ENCODE data around the gene PIAS4.

DNA sequence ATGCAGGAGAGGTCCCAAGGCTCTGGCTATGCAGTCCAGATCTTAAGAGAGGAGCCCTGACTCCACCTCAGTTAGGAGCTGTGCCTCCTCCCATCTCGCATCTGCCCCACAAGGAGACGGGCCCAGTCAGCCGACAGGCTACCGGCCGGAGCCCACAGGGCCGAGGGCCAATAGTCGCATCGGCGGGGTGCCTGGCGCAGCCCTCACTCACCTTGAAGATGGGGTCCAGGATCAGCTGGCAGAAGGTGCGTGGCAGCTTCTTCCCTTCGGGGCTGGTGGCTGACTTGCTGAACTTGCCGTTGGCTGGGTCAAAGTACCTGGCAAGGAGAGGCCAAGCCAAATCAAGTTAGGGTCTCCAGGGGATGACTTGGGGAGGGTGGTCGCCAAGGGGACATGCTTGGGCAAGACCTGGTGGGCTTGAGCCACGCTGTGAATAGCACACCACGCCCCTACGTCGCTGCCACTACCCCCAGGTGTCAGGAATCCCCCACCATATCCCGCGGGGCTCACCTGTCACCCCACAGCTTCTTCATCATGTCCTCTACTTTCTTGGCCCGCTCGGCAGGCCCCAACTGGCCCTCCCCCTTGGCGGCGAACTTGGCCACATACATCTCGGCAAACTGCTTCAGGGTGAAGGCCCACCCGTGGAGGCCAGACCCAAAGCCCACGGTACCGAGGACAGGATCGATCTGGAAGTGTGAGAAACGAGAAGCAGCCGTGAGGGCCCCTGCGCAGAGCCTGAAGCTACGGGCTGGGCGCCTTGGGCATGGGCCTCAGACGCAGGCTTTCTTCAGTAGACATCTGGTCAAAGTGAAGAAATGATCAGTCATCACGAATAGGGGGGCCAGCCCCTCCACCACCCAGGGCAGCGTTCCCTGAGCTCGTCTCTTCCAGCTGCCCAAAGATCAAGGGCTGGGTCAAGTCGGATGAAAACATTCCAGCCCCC, 25.5 kb upstream of the PIAS4 start:
- TF ChIP-seq, protein P1, sequence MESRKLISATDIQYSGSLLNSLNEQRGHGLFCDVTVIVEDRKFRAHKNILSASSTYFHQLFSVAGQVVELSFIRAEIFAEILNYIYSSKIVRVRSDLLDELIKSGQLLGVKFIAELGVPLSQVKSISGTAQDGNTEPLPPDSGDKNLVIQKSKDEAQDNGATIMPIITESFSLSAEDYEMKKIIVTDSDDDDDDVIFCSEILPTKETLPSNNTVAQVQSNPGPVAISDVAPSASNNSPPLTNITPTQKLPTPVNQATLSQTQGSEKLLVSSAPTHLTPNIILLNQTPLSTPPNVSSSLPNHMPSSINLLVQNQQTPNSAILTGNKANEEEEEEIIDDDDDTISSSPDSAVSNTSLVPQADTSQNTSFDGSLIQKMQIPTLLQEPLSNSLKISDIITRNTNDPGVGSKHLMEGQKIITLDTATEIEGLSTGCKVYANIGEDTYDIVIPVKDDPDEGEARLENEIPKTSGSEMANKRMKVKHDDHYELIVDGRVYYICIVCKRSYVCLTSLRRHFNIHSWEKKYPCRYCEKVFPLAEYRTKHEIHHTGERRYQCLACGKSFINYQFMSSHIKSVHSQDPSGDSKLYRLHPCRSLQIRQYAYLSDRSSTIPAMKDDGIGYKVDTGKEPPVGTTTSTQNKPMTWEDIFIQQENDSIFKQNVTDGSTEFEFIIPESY (IDR thresholded peaks at IDR 0.05): no peak
- TF ChIP-seq KAT2A (conservative IDR thresholded peaks at IDR 0.05; ENCODE audit: control insufficient read depth, low read depth, low read length) (no peak), EP300 (IDR thresholded peaks at IDR 0.05; ENCODE audit: borderline replicate concordance in 1 of 2, control insufficient read depth in 1 of 2, low read depth in 2 of 2, low read length in 2 of 2) (no peak), FOS (IDR thresholded peaks at IDR 0.05; ENCODE audit: borderline replicate concordance, extremely low read depth, insufficient read length) (no peak), RAD21 (IDR thresholded peaks at IDR 0.05; ENCODE audit: insufficient read depth, low read depth, low read length) (no peak), ZZZ3 (IDR thresholded peaks at IDR 0.05; ENCODE audit: control insufficient read depth, insufficient read length, low read depth) (no peak), TARDBP (IDR thresholded peaks at IDR 0.05; ENCODE audit: borderline replicate concordance) (no peak)
- TF ChIP-seq, protein P2, sequence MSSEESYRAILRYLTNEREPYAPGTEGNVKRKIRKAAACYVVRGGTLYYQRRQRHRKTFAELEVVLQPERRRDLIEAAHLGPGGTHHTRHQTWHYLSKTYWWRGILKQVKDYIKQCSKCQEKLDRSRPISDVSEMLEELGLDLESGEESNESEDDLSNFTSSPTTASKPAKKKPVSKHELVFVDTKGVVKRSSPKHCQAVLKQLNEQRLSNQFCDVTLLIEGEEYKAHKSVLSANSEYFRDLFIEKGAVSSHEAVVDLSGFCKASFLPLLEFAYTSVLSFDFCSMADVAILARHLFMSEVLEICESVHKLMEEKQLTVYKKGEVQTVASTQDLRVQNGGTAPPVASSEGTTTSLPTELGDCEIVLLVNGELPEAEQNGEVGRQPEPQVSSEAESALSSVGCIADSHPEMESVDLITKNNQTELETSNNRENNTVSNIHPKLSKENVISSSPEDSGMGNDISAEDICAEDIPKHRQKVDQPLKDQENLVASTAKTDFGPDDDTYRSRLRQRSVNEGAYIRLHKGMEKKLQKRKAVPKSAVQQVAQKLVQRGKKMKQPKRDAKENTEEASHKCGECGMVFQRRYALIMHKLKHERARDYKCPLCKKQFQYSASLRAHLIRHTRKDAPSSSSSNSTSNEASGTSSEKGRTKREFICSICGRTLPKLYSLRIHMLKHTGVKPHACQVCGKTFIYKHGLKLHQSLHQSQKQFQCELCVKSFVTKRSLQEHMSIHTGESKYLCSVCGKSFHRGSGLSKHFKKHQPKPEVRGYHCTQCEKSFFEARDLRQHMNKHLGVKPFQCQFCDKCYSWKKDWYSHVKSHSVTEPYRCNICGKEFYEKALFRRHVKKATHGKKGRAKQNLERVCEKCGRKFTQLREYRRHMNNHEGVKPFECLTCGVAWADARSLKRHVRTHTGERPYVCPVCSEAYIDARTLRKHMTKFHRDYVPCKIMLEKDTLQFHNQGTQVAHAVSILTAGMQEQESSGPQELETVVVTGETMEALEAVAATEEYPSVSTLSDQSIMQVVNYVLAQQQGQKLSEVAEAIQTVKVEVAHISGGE (CRISPR knock-in tag; IDR thresholded peaks at IDR 0.05): no peak
- TF ChIP-seq, protein P3, sequence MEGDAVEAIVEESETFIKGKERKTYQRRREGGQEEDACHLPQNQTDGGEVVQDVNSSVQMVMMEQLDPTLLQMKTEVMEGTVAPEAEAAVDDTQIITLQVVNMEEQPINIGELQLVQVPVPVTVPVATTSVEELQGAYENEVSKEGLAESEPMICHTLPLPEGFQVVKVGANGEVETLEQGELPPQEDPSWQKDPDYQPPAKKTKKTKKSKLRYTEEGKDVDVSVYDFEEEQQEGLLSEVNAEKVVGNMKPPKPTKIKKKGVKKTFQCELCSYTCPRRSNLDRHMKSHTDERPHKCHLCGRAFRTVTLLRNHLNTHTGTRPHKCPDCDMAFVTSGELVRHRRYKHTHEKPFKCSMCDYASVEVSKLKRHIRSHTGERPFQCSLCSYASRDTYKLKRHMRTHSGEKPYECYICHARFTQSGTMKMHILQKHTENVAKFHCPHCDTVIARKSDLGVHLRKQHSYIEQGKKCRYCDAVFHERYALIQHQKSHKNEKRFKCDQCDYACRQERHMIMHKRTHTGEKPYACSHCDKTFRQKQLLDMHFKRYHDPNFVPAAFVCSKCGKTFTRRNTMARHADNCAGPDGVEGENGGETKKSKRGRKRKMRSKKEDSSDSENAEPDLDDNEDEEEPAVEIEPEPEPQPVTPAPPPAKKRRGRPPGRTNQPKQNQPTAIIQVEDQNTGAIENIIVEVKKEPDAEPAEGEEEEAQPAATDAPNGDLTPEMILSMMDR (IDR thresholded peaks at IDR 0.05 in 2 of 3, conservative IDR thresholded peaks at IDR 0.05 in 1 of 3; ENCODE audit: control insufficient read depth in 2 of 3, extremely low read depth in 1 of 3, insufficient read depth in 1 of 3, low read depth in 3 of 3, low read length in 3 of 3): no peak
- TF ChIP-seq, protein P4, sequence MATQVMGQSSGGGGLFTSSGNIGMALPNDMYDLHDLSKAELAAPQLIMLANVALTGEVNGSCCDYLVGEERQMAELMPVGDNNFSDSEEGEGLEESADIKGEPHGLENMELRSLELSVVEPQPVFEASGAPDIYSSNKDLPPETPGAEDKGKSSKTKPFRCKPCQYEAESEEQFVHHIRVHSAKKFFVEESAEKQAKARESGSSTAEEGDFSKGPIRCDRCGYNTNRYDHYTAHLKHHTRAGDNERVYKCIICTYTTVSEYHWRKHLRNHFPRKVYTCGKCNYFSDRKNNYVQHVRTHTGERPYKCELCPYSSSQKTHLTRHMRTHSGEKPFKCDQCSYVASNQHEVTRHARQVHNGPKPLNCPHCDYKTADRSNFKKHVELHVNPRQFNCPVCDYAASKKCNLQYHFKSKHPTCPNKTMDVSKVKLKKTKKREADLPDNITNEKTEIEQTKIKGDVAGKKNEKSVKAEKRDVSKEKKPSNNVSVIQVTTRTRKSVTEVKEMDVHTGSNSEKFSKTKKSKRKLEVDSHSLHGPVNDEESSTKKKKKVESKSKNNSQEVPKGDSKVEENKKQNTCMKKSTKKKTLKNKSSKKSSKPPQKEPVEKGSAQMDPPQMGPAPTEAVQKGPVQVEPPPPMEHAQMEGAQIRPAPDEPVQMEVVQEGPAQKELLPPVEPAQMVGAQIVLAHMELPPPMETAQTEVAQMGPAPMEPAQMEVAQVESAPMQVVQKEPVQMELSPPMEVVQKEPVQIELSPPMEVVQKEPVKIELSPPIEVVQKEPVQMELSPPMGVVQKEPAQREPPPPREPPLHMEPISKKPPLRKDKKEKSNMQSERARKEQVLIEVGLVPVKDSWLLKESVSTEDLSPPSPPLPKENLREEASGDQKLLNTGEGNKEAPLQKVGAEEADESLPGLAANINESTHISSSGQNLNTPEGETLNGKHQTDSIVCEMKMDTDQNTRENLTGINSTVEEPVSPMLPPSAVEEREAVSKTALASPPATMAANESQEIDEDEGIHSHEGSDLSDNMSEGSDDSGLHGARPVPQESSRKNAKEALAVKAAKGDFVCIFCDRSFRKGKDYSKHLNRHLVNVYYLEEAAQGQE (IDR thresholded peaks at IDR 0.05; ENCODE audit: low read depth, low read length): no peak
- TF ChIP-seq, protein P5, sequence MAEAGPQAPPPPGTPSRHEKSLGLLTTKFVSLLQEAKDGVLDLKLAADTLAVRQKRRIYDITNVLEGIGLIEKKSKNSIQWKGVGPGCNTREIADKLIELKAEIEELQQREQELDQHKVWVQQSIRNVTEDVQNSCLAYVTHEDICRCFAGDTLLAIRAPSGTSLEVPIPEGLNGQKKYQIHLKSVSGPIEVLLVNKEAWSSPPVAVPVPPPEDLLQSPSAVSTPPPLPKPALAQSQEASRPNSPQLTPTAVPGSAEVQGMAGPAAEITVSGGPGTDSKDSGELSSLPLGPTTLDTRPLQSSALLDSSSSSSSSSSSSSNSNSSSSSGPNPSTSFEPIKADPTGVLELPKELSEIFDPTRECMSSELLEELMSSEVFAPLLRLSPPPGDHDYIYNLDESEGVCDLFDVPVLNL (IDR thresholded peaks at IDR 0.05; ENCODE audit: low read depth, low read length): no peak
